Neural progenitor cell (in vitro differentiated cells): ENCODE data around the gene CYLD.

ENCODE experiments used
- EZH2 ChIP-seq: fragments of 200-600 bp; sonication (generic); IDR thresholded peaks from 2 replicates; pipeline ENCODE4 v1.6.1; 2017; ENCODE audit warnings: antibody characterized with exemption, mild to moderate bottlenecking, moderate library complexity
- EZH2phosphoT487 ChIP-seq: fragments of 200-600 bp; sonication (generic); IDR thresholded peaks from 2 replicates; pipeline ENCODE4 v1.6.1; 2017; ENCODE audit warnings: antibody characterized with exemption
- TF ChIP-seq, protein P1 (sequence below): fragments of 200-600 bp; sonication (generic); IDR thresholded peaks from 2 replicates; pipeline ENCODE4 v1.5.1; 2017; ENCODE audit warnings: antibody characterized with exemption, mild to moderate bottlenecking

GRCh38 chr16:50828164-50828702 is 86.3 kb downstream of the CYLD start:
- TF ChIP-seq, protein P1, sequence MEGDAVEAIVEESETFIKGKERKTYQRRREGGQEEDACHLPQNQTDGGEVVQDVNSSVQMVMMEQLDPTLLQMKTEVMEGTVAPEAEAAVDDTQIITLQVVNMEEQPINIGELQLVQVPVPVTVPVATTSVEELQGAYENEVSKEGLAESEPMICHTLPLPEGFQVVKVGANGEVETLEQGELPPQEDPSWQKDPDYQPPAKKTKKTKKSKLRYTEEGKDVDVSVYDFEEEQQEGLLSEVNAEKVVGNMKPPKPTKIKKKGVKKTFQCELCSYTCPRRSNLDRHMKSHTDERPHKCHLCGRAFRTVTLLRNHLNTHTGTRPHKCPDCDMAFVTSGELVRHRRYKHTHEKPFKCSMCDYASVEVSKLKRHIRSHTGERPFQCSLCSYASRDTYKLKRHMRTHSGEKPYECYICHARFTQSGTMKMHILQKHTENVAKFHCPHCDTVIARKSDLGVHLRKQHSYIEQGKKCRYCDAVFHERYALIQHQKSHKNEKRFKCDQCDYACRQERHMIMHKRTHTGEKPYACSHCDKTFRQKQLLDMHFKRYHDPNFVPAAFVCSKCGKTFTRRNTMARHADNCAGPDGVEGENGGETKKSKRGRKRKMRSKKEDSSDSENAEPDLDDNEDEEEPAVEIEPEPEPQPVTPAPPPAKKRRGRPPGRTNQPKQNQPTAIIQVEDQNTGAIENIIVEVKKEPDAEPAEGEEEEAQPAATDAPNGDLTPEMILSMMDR, result no peak
- no peak for TF ChIP-seq EZH2
- no peak for TF ChIP-seq EZH2phosphoT487
